ENCODE results near the gene ZNF219.

The ZNF219 gene

GRCh38 chr14:21096978-21097635 is 1.3 kb downstream of the ZNF219 start:
- FAIRE-seq (no peak), DNase-seq (ENCODE audit: insufficient read length, low spot score) (no peak)
- TF ChIP-seq POLR2A (IDR thresholded peaks at IDR 0.05; ENCODE audit: low read depth, low read length) = no peak

DNA sequence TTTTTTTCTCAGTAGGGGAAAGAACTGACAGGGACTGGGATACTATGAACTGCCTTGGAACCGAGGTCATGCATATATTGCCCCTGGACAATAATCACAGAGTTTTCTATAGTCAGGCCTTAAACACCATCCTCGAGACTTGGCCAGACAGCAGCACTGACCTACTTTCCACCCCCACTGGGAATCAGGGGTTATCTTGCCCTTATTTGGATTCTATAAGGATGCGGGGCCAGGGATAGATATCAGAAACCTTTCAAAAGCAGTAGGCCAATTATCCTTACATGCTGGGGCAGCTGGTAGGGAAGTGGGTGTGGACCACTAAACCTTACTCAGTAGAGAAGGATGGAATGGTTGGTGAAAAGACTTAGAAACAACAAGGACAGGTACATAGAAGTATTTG is 2.0 kb downstream of the ZNF219 start:
- no peak for FAIRE-seq
- no peak for TF ChIP-seq POLR2A (IDR thresholded peaks at IDR 0.05; ENCODE audit: low read depth, low read length)
- DNase-seq (ENCODE audit: insufficient read length, low spot score) = no peak

DNA sequence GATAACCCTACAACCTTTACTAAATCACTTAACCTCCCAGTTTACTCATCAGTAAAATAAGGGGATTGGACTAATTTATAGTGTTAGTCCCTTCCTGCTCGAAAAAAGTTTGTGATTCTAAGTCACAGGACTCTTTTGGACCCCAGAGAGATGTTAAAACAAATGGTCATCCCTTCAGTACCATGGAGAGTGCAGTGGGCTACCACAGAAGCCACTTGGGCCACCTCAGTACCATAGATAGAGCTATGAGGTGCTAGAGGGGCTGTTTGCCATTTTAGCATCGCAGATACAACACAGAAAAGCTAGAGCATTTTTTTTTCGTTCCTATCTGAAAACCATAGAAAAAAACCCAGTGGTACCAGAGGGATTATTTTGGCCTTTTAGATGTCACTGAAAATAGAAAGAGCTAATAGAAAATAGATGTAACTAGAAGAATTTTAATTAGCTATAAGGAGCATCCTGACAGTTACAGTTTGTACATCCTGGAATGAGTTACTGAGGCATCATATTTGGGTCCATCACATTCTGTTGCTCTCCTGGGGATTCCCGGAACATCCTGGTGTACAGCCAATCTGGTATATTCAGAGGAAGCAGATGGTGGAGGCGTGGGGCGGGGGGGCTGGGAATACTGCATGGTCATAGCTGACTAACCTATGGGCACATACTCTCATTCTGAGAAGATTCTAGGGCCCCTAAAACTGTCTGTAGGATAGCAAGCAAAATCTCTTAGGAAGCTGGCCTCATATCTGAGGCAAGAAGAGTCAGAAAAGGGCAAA is 2.8 kb downstream of the ZNF219 start:
- FAIRE-seq (no peak), DNase-seq (ENCODE audit: insufficient read length, low spot score) (no peak)

DNA sequence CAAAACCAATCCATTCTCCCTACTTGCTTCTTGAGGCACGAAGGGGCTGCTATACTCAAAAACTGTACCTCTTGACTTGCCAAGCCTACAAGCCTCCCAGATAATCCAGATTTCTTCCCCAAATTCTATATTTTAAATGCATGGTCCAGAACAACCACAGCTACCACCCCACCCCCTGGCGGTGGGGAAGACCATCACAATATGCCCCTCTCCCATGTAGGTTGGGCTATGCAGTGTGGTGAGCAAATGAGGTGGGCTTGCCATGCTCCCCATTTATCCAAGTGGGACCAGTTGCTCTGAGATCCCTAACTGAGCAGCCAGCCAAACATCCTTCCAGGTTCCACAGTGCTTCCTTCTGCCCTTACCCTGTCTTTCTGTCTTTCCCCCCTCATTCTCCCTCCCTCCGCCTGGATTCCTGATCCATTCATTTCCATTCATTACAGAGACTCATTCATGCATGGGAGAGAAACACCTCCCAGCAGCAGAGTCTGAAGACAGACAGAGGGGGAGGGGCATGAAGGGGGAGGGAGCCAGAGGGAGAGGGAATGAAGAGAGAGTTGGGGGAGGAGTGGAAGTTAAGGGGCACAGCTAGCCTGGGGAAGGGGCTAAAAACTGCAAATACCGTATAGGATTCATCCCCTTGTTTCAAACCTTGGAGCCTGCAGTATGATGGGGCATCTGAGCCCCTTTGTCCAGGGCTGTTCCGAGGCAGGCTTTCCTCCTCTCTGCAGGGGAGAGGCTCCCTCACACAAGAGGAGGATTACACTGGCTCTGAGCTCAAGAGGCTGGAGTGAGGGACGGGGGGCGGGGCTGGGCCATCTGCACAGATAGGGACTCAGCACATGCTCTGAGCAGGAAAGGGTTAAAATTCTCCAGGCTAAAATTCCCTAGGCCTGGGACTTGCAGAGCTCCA is 4.4 kb downstream of the ZNF219 start:
- DNase-seq (ENCODE audit: insufficient read length, low spot score) (no peak), FAIRE-seq (no peak)

More for the DNA sequence above, 2.8 kb downstream of the ZNF219 start:
- no peak for TF ChIP-seq POLR2A (IDR thresholded peaks at IDR 0.05; ENCODE audit: low read depth, low read length)

DNA sequence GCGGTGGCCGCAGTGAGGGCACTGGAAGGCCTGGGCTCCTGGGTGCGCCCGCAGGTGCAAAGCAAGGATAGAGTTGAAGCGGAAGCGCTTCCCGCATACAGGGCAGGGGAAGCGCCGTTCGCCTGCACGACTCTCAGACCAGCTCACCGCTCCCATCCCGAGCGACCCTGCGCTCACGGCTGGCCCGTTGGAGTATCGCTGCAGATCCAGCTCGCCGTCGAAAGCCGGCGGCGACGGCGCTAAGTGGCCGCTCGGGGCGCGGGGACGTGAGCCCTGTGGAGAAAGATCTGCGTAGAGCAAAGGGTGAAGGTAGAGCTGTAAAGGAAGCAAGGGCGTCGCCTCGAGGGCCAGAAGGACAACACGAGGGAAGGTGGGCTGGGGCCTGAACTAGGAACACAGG is 5.4 kb downstream of the ZNF219 start:
- DNase-seq (ENCODE audit: insufficient read length, low spot score) (no peak), FAIRE-seq (no peak)
- no peak for TF ChIP-seq POLR2A (IDR thresholded peaks at IDR 0.05; ENCODE audit: low read depth, low read length)

More for the DNA sequence above, 4.4 kb downstream of the ZNF219 start:
- no peak for TF ChIP-seq POLR2A (IDR thresholded peaks at IDR 0.05; ENCODE audit: low read depth, low read length)

GRCh38 chr14:21092273-21093011 is 6.0 kb downstream of the ZNF219 start:
- FAIRE-seq (no peak), DNase-seq (ENCODE audit: insufficient read length, low spot score) (peak; percentile 71)
- TF ChIP-seq POLR2A (IDR thresholded peaks at IDR 0.05; ENCODE audit: low read depth, low read length) = no peak

DNA sequence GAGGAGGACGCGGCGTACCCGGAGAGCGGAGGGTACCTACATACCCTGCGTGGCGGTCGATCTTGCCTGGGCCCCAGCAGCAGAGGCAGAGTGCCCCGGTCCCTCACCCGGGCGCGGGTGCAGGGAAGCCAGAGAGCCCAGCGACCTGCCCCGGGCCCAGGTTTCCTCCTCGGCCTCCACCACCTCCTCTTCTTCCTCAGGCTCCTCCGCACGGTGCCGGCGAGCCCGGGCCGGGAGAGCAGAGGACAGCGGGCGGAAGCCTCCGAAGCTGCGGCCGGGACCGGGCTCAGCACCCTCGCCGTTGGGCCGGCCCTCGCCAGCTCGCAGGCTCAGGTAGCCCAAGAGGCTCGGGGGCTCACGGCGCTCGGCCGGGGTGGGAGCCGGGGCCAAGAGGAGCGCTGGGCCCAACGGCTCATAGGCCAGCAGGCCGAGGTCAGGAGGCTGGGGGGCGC is 6.6 kb downstream of the ZNF219 start:
- DNase-seq (ENCODE audit: insufficient read length, low spot score) (no peak), FAIRE-seq (no peak)
- TF ChIP-seq POLR2A (IDR thresholded peaks at IDR 0.05; ENCODE audit: low read depth, low read length) = no peak

GRCh38 chr14:21090940-21091663 is 7.4 kb downstream of the ZNF219 start:
- no peak for TF ChIP-seq POLR2A (IDR thresholded peaks at IDR 0.05; ENCODE audit: low read depth, low read length)

GRCh38 chr14:21090194-21090939 is 8.1 kb downstream of the ZNF219 start:
- no peak for TF ChIP-seq POLR2A (IDR thresholded peaks at IDR 0.05; ENCODE audit: low read depth, low read length)
- FAIRE-seq (no peak), DNase-seq (ENCODE audit: insufficient read length, low spot score) (no peak)

More at GRCh38 chr14:21090940-21091663, 7.4 kb downstream of the ZNF219 start:
- DNase-seq (ENCODE audit: insufficient read length, low spot score) (no peak), FAIRE-seq (no peak)

GRCh38 chr14:21089877-21090193 is 8.6 kb downstream of the ZNF219 start:
- no peak for DNase-seq (ENCODE audit: insufficient read length, low spot score)
- no peak for FAIRE-seq
- TF ChIP-seq POLR2A (IDR thresholded peaks at IDR 0.05; ENCODE audit: low read depth, low read length) = no peak

DNA sequence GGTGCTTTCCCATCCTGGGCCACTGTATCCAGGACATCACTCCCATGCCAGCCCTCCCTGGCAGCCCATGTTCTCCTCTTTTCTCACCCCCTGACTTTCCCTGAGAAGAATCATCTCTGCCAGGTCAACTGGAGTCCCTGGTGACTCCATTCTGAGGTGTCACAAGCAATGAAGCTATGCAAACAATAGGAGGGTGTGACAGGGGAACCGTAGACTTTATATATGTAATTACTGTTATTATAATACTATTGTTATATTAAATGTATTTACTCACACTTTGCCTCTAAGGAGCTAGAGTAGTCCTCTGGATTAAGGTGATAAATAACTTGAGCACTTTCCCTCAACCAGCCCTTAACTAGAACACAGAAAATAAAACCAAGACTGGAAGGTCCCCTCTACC is 9.2 kb downstream of the ZNF219 start:
- TF ChIP-seq POLR2A (IDR thresholded peaks at IDR 0.05; ENCODE audit: low read depth, low read length) = no peak
- FAIRE-seq = no peak
- DNase-seq (ENCODE audit: insufficient read length, low spot score) = no peak

- FAIRE-seq = no peak
- TF ChIP-seq POLR2A (IDR thresholded peaks at IDR 0.05; ENCODE audit: low read depth, low read length) = no peak
These were observed 9.8 kb downstream of the ZNF219 start for GRCh38 chr14:21088687-21089086.

More at GRCh38 chr14:21088687-21089086, 9.8 kb downstream of the ZNF219 start:
- no peak for DNase-seq (ENCODE audit: insufficient read length, low spot score)
